HUES48 (cell line): ENCODE data around the gene CAVIN1.
A peak's percentile ranks its signal among the peaks of the same experiment; 100 is the strongest.

ENCODE experiments used
- H3K27ac ChIP-seq: one replicate; pipeline ENCODE4 v1.7.0; 2013; ENCODE audit warnings: low read depth, low read length, inconsistent platforms
- H3K27me3 ChIP-seq: 2 replicates; pipeline ENCODE4 v1.6.1; 2013; ENCODE audit warnings: mild to moderate bottlenecking, low read length; ENCODE audit not compliant: control insufficient read depth, insufficient read depth
- H3K36me3 ChIP-seq: 2 replicates; pipeline ENCODE4 v1.6.1; 2013; ENCODE audit warnings: low read length; ENCODE audit not compliant: control insufficient read depth, insufficient read depth
- H3K4me1 ChIP-seq: 2 replicates; pipeline ENCODE4 v1.6.1; 2013; ENCODE audit warnings: mild to moderate bottlenecking, low read length; ENCODE audit not compliant: control insufficient read depth, insufficient read depth
- H3K4me3 ChIP-seq: 2 replicates; pipeline ENCODE4 v1.5.1; 2013; ENCODE audit warnings: mild to moderate bottlenecking, low read depth, low read length
- H3K9ac ChIP-seq: 2 replicates; pipeline ENCODE4 v1.6.1; 2013; ENCODE audit warnings: mild to moderate bottlenecking, low read depth, low read length, moderate library complexity
- H3K9me3 ChIP-seq: 2 replicates; pipeline ENCODE4 v1.6.1; 2013; ENCODE audit warnings: low read length; ENCODE audit not compliant: control insufficient read depth, insufficient read depth

The CAVIN1 gene

GRCh38 chr17:42411905-42412679, 11.0 kb downstream of the CAVIN1 start:
- Histone ChIP-seq H3K36me3 (no peaks in the 10 kb centered on the region), H3K9ac (no peak overlapping the region), H3K9me3 (no peaks in the 10 kb centered on the region), H3K4me3 (no peak overlapping the region), H3K4me1 (peaks cover 8% of the 10 kb centered on the region), H3K27me3 (no peaks in the 10 kb centered on the region), H3K27ac (no peak overlapping the region)

GRCh38 chr17:42411361-42411760, 11.7 kb downstream of the CAVIN1 start:
- Histone ChIP-seq H3K27ac (no peak overlapping the region), H3K9ac (no peak overlapping the region), H3K9me3 (no peaks in the 10 kb centered on the region), H3K36me3 (no peaks in the 10 kb centered on the region), H3K4me3 (no peak overlapping the region), H3K27me3 (no peaks in the 10 kb centered on the region), H3K4me1 (peaks cover 14% of the 10 kb centered on the region)

GRCh38 chr17:42410319-42410685, 12.8 kb downstream of the CAVIN1 start:
- H3K9me3 ChIP-seq, result no peaks in the 10 kb centered on the region
- H3K27ac ChIP-seq, result no peak overlapping the region
- H3K27me3 ChIP-seq, result no peaks in the 10 kb centered on the region
- no peaks in the 10 kb centered on the region for H3K36me3 ChIP-seq
- H3K9ac ChIP-seq, result no peak overlapping the region
- peaks cover 14% of the 10 kb centered on the region for H3K4me1 ChIP-seq
- no peak overlapping the region for H3K4me3 ChIP-seq

- H3K36me3 ChIP-seq, result 0 out of 2 replicates have a peak, but pooled peaks cover 3% of the 10 kb centered on the region
- H3K27ac ChIP-seq, result no peak overlapping the region
- no peak overlapping the region for H3K9ac ChIP-seq
- H3K27me3 ChIP-seq, result no peaks in the 10 kb centered on the region
- H3K4me3 ChIP-seq, result no peak overlapping the region
- H3K9me3 ChIP-seq, result no peaks in the 10 kb centered on the region
- peaks cover 14% of the 10 kb centered on the region for H3K4me1 ChIP-seq
Observed at GRCh38 chr17:42409523-42410318, 13.3 kb downstream of the CAVIN1 start.

GRCh38 chr17:42408061-42408460, 15.0 kb downstream of the CAVIN1 start:
- no peaks in the 10 kb centered on the region for H3K9me3 ChIP-seq
- H3K27me3 ChIP-seq, result no peaks in the 10 kb centered on the region
- peak overlapping the region; percentile 37 for H3K27ac ChIP-seq
- H3K36me3 ChIP-seq, result peaks cover 3% of the 10 kb centered on the region; the same call in 1 of the 2 replicates
- no peak overlapping the region for H3K4me3 ChIP-seq
- H3K9ac ChIP-seq, result no peak overlapping the region
- H3K4me1 ChIP-seq, result peaks cover 14% of the 10 kb centered on the region

- Histone ChIP-seq H3K4me1 (peaks cover 21% of the 10 kb centered on the region), H3K9me3 (no peaks in the 10 kb centered on the region), H3K27me3 (no peaks in the 10 kb centered on the region), H3K27ac (no peak overlapping the region), H3K4me3 (no peak overlapping the region), H3K9ac (no peak overlapping the region), H3K36me3 (peaks cover 3% of the 10 kb centered on the region; the same call in 1 of the 2 replicates)
Observed at GRCh38 chr17:42407289-42407836, 15.7 kb downstream of the CAVIN1 start.

GRCh38 chr17:42406615-42407288, 16.3 kb downstream of the CAVIN1 start:
- Histone ChIP-seq H3K27ac (no peak overlapping the region), H3K36me3 (peaks cover 3% of the 10 kb centered on the region; the same call in 1 of the 2 replicates), H3K9ac (no peak overlapping the region), H3K9me3 (no peaks in the 10 kb centered on the region), H3K4me3 (no peak overlapping the region), H3K4me1 (peaks cover 27% of the 10 kb centered on the region), H3K27me3 (no peaks in the 10 kb centered on the region)

- no peak overlapping the region for H3K4me3 ChIP-seq
- H3K27me3 ChIP-seq, result no peaks in the 10 kb centered on the region
- H3K27ac ChIP-seq, result no peak overlapping the region
- H3K9ac ChIP-seq, result no peak overlapping the region
- no peaks in the 10 kb centered on the region for H3K9me3 ChIP-seq
- H3K36me3 ChIP-seq, result peaks cover 3% of the 10 kb centered on the region; the same call in 1 of the 2 replicates
- peaks cover 27% of the 10 kb centered on the region for H3K4me1 ChIP-seq
Observed at GRCh38 chr17:42405963-42406495, 17.0 kb downstream of the CAVIN1 start.

- H3K4me1 ChIP-seq, result peaks cover 33% of the 10 kb centered on the region
- H3K36me3 ChIP-seq, result peaks cover 3% of the 10 kb centered on the region; the same call in 1 of the 2 replicates
- no peaks in the 10 kb centered on the region for H3K27me3 ChIP-seq
- H3K27ac ChIP-seq, result no peak overlapping the region
- H3K4me3 ChIP-seq, result no peak overlapping the region
- H3K9me3 ChIP-seq, result no peaks in the 10 kb centered on the region
- H3K9ac ChIP-seq, result no peak overlapping the region
Observed at GRCh38 chr17:42405076-42405475, 18.0 kb downstream of the CAVIN1 start.

- Histone ChIP-seq H3K9me3 (no peaks in the 10 kb centered on the region), H3K4me1 (peaks cover 38% of the 10 kb centered on the region), H3K4me3 (no peak overlapping the region), H3K27ac (no peak overlapping the region), H3K9ac (no peak overlapping the region), H3K27me3 (no peaks in the 10 kb centered on the region), H3K36me3 (peaks cover 3% of the 10 kb centered on the region; the same call in 1 of the 2 replicates)
Observed at GRCh38 chr17:42404326-42405055, 18.6 kb downstream of the CAVIN1 start.
